GM21737 (cell line): ENCODE data around the gene STXBP6.

Experiments used
- ATAC-seq: cut with Tn5 transposase; IDR thresholded peaks from one replicate; pipeline ENCODE4 v1.9.1; 2021; ENCODE audit warnings: mild to moderate bottlenecking, moderate library complexity; ENCODE audit not compliant: unreplicated experiment

Gene STXBP6

GRCh38 chr14:24892497-24893051, 157.4 kb downstream of the STXBP6 start:
- ATAC-seq, result no peak

- no peak for ATAC-seq
These were observed 157.9 kb downstream of the STXBP6 start for GRCh38 chr14:24891987-24892496.

- ATAC-seq, result no peak
These were observed 159.2 kb downstream of the STXBP6 start for GRCh38 chr14:24890716-24891115.

- ATAC-seq, result no peak
These were observed 160.1 kb downstream of the STXBP6 start for GRCh38 chr14:24889843-24890242.

- ATAC-seq, result no peak
These were observed 161.4 kb downstream of the STXBP6 start for GRCh38 chr14:24888532-24888931.

- ATAC-seq, result no peak
These were observed 162.2 kb downstream of the STXBP6 start for GRCh38 chr14:24887623-24888304.

GRCh38 chr14:24885410-24885913, 164.5 kb downstream of the STXBP6 start:
- no peak for ATAC-seq

GRCh38 chr14:24883576-24883975, 166.4 kb downstream of the STXBP6 start:
- ATAC-seq, result no peak

GRCh38 chr14:24881116-24881893, 168.6 kb downstream of the STXBP6 start:
- no peak for ATAC-seq

GRCh38 chr14:24880689-24881088, 169.3 kb downstream of the STXBP6 start:
- ATAC-seq, result no peak

- no peak for ATAC-seq
These were observed 170.1 kb downstream of the STXBP6 start for GRCh38 chr14:24879661-24880386.

GRCh38 chr14:24876996-24877395, 173.0 kb downstream of the STXBP6 start:
- ATAC-seq, result no peak

- no peak for ATAC-seq
These were observed 173.7 kb downstream of the STXBP6 start for GRCh38 chr14:24875991-24876878.

GRCh38 chr14:24875203-24875838, 174.6 kb downstream of the STXBP6 start:
- no peak for ATAC-seq

GRCh38 chr14:24874514-24875202, 175.3 kb downstream of the STXBP6 start:
- ATAC-seq, result no peak

GRCh38 chr14:24873551-24873950, 176.4 kb downstream of the STXBP6 start:
- ATAC-seq, result no peak

- ATAC-seq, result no peak
These were observed 178.8 kb downstream of the STXBP6 start for GRCh38 chr14:24870949-24871701.

GRCh38 chr14:24868389-24868788, 181.6 kb downstream of the STXBP6 start:
- ATAC-seq, result no peak
